ENCODE measurements around the gene OMA1. TPM values are rescaled to one million over a fixed set of nuclear protein-coding genes. Genes with fewer than 3 reads are reported as not detected.

The OMA1 gene
- total RNA-seq, 1 experiment from 2014 or later: 25.4 TPM

DNA sequence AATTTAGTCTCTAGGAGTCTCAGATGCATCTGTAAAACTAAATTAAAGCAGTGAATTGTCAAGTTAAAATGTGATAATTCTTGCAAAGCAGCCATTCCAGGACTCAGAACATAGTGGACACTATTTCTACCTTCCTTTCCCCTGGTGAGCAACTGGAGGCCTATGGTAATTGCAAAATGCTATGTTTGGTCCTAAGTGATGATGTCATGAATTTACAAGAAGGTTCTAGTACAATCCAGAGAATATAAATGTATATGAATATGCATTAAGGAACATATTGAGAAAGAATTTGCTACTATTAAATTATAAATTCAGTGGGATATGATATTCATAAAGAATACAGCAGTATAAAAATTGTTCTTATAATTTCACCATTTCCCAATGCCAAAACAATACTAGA lies 32.6 kb downstream of the OMA1 start:
- no peak overlapping the region for H3K27ac Mint-ChIP-seq (ENCODE audit: unreplicated experiment)
- TF ChIP-seq CTCF (IDR thresholded peaks at IDR 0.05; ENCODE audit: unreplicated experiment): no peak
- H3K4me3 Mint-ChIP-seq (ENCODE audit: low read depth, unreplicated experiment): no peak overlapping the region
- H3K4me1 Mint-ChIP-seq (ENCODE audit: low read depth, unreplicated experiment): no peaks in the 10 kb centered on the region
- peaks cover 6% of the 10 kb centered on the region for H3K9me3 Mint-ChIP-seq (ENCODE audit: low read depth, unreplicated experiment)
- BruUV-seq (replicated peaks): no TSS peak
- CTCF ChIA-PET: interaction anchor here (1.2 kb wide), 1 partner anchor 138 kb away, joined by 3 read pairs; no protein-coding TSS in a partner anchor
- no peaks in the 10 kb centered on the region for H3K36me3 Mint-ChIP-seq (ENCODE audit: insufficient read depth, unreplicated experiment)
- intact Hi-C loops (cut with micrococcal nuclease; ENCODE audit: unreplicated experiment): no loop called here
- H3K27me3 Mint-ChIP-seq (ENCODE audit: unreplicated experiment): no peaks in the 10 kb centered on the region
- no peak for DNase-seq

DNA sequence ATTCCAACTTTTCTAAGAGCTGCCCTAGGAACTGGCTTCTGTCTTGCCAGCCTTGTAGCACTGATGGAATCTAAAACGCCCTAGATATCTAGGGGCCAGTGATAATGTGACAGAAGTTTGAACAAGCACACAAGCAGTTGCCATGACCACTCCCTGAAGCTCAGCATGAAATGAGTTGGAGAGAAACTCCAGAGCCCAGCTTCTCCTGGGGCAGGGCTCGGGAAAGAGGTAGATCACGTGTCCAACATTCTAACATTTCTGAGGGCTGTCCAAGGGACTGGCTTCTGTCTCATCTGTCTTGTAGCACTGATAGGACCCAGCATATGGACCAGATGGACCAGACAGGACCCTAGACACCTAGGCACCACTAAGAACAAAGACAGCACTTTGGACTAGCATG lies 37.9 kb downstream of the OMA1 start:
- Mint-ChIP-seq H3K4me1 (ENCODE audit: low read depth, unreplicated experiment) (no peaks in the 10 kb centered on the region), H3K9me3 (ENCODE audit: low read depth, unreplicated experiment) (peaks cover 6% of the 10 kb centered on the region), H3K4me3 (ENCODE audit: low read depth, unreplicated experiment) (no peak overlapping the region), H3K27ac (ENCODE audit: unreplicated experiment) (no peak overlapping the region), H3K27me3 (ENCODE audit: unreplicated experiment) (no peaks in the 10 kb centered on the region), H3K36me3 (ENCODE audit: insufficient read depth, unreplicated experiment) (no peaks in the 10 kb centered on the region)
- no peak for DNase-seq
- intact Hi-C loops (cut with micrococcal nuclease; ENCODE audit: unreplicated experiment): no loop called here
- BruUV-seq (replicated peaks): no TSS peak
- CTCF ChIA-PET: no interaction called here
- TF ChIP-seq CTCF (IDR thresholded peaks at IDR 0.05; ENCODE audit: unreplicated experiment): no peak

DNA sequence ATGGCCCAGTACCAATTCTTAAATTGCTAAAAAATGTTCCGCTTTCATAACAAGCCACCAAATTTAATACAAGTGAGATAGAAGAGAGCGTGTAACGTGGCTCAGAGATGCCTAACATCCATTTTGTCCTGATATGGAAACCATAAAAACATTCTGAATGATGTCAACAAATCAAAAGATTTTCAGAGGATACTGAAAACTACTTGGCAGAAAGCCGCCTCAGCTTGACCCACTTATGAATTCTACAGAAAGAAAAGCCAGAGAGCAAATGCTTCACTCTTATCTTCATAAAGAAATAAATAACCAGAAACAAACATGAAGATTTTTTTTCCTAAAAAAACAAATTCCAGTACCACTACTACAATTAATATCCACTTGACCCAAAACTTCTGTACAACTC lies 41.2 kb downstream of the OMA1 start:
- Mint-ChIP-seq H3K36me3 (ENCODE audit: insufficient read depth, unreplicated experiment) (peaks cover 3% of the 10 kb centered on the region), H3K9me3 (ENCODE audit: low read depth, unreplicated experiment) (no peaks in the 10 kb centered on the region), H3K27me3 (ENCODE audit: unreplicated experiment) (no peaks in the 10 kb centered on the region), H3K27ac (ENCODE audit: unreplicated experiment) (no peak overlapping the region), H3K4me1 (ENCODE audit: low read depth, unreplicated experiment) (no peaks in the 10 kb centered on the region), H3K4me3 (ENCODE audit: low read depth, unreplicated experiment) (no peak overlapping the region)
- BruUV-seq (replicated peaks): no TSS peak
- no peak for DNase-seq
- intact Hi-C loops (cut with micrococcal nuclease; ENCODE audit: unreplicated experiment): no loop called here
- CTCF ChIA-PET: no interaction called here
- no peak for TF ChIP-seq CTCF (IDR thresholded peaks at IDR 0.05; ENCODE audit: unreplicated experiment)

DNA sequence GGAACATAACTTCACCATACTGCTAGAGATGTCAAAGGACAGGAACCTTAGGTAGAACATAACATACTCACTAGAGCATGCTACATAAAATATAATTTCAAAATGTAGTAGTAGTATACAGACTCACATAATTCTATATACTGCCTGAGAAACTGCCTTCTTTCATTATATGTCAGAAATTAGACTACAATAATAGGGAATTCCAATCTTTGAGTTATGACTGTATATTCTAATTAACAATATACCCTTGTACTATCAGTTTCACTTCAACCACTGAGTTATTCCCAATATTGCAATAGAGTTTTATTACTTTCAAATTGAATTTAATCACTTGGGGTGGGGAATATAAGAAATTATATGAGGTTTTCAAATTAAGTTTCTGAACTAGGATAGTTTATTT lies 44.0 kb downstream of the OMA1 start:
- no peak for TF ChIP-seq CTCF (IDR thresholded peaks at IDR 0.05; ENCODE audit: unreplicated experiment)
- Mint-ChIP-seq H3K27me3 (ENCODE audit: unreplicated experiment) (no peaks in the 10 kb centered on the region), H3K4me3 (ENCODE audit: low read depth, unreplicated experiment) (no peak overlapping the region), H3K36me3 (ENCODE audit: insufficient read depth, unreplicated experiment) (peaks cover 3% of the 10 kb centered on the region), H3K27ac (ENCODE audit: unreplicated experiment) (no peak overlapping the region), H3K4me1 (ENCODE audit: low read depth, unreplicated experiment) (no peaks in the 10 kb centered on the region), H3K9me3 (ENCODE audit: low read depth, unreplicated experiment) (no peaks in the 10 kb centered on the region)
- CTCF ChIA-PET: no interaction called here
- no TSS peak for BruUV-seq (replicated peaks)
- no peak for DNase-seq
- intact Hi-C loops (cut with micrococcal nuclease; ENCODE audit: unreplicated experiment): no loop called here

GRCh38 chr1:58500043-58500442 lies 46.5 kb downstream of the OMA1 start:
- Mint-ChIP-seq H3K27ac (ENCODE audit: unreplicated experiment) (no peak overlapping the region), H3K27me3 (ENCODE audit: unreplicated experiment) (no peaks in the 10 kb centered on the region), H3K36me3 (ENCODE audit: insufficient read depth, unreplicated experiment) (peaks cover 3% of the 10 kb centered on the region), H3K4me3 (ENCODE audit: low read depth, unreplicated experiment) (no peak overlapping the region), H3K4me1 (ENCODE audit: low read depth, unreplicated experiment) (no peaks in the 10 kb centered on the region), H3K9me3 (ENCODE audit: low read depth, unreplicated experiment) (no peaks in the 10 kb centered on the region)
- BruUV-seq (replicated peaks): no TSS peak
- CTCF ChIA-PET: no interaction called here
- TF ChIP-seq CTCF (IDR thresholded peaks at IDR 0.05; ENCODE audit: unreplicated experiment): no peak
- intact Hi-C loops (cut with micrococcal nuclease; ENCODE audit: unreplicated experiment): no loop called here
- DNase-seq: no peak

Measured in Calu3 (cell line).